Nephron (organoid): ENCODE data around the gene DUOXA1.
"Not testable (repeated sequence)": the region's sequence is repeated elsewhere in the genome, so short reads cannot be mapped to it uniquely, and the experiment has no call there.

ENCODE experiments used
- H3K27ac Mint-ChIP-seq, 3 experiments: 2 replicates each; pipeline ENCODE4 v1.8.0; 2020; ENCODE audit warnings: mixed read lengths in 3 of 3, mild to moderate bottlenecking in 2 of 3, moderate library complexity in 1 of 3
- H3K27me3 Mint-ChIP-seq: 2 replicates; pipeline ENCODE4 v1.8.0; 2021; ENCODE audit warnings: low read depth, mild to moderate bottlenecking, moderate library complexity, mixed read lengths
- H3K36me3 Mint-ChIP-seq: 2 replicates; pipeline ENCODE4 v1.8.0; 2020; ENCODE audit warnings: low read depth, mixed read lengths
- H3K4me1 Mint-ChIP-seq: 2 replicates; pipeline ENCODE4 v1.8.0; 2020; ENCODE audit warnings: mixed read lengths
- H3K4me3 Mint-ChIP-seq, 3 experiments: 2 replicates each; pipeline ENCODE4 v1.8.0; 2020; ENCODE audit warnings: mild to moderate bottlenecking in 3 of 3, mixed read lengths in 3 of 3, moderate library complexity in 2 of 3
- H3K9me3 Mint-ChIP-seq: 2 replicates; pipeline ENCODE4 v1.8.0; 2020; ENCODE audit warnings: mixed read lengths
- CTCF ChIP-seq, 3 experiments: fragments of 200-600 bp; sonication (generic); IDR thresholded peaks; one replicate each; pipeline ENCODE4 v1.5.0; 2021; ENCODE audit warnings: antibody characterized with exemption in 3 of 3; ENCODE audit not compliant: unreplicated experiment in 3 of 3

Gene DUOXA1

GRCh38 chr15:45105586-45105985 is 24.1 kb downstream of the DUOXA1 start:
- Mint-ChIP-seq H3K4me1 (no peaks in the 10 kb centered on the region), H3K4me3 (no peak overlapping the region), H3K9me3 (no peaks in the 10 kb centered on the region), H3K36me3 (no peaks in the 10 kb centered on the region), H3K27ac (no peak overlapping the region), H3K27me3 (peaks cover 70% of the 10 kb centered on the region)
- TF ChIP-seq CTCF (IDR thresholded peaks at IDR 0.05; ENCODE audit: unreplicated experiment in 3 of 3) = no peak

GRCh38 chr15:45104170-45104569 is 25.5 kb downstream of the DUOXA1 start:
- not testable (repeated sequence) for H3K27ac Mint-ChIP-seq, H3K36me3 Mint-ChIP-seq, H3K4me3 Mint-ChIP-seq, H3K9me3 Mint-ChIP-seq, H3K4me1 Mint-ChIP-seq
- H3K27me3 Mint-ChIP-seq = peaks cover 64% of the 10 kb centered on the region

GRCh38 chr15:45102226-45102625 is 27.5 kb downstream of the DUOXA1 start:
- no peaks in the 10 kb centered on the region for H3K4me1 Mint-ChIP-seq
- no peaks in the 10 kb centered on the region for H3K9me3 Mint-ChIP-seq
- no peak overlapping the region for H3K4me3 Mint-ChIP-seq
- peaks cover 49% of the 10 kb centered on the region for H3K27me3 Mint-ChIP-seq
- H3K36me3 Mint-ChIP-seq = no peaks in the 10 kb centered on the region
- H3K27ac Mint-ChIP-seq = no peak overlapping the region
- no peak for TF ChIP-seq CTCF (IDR thresholded peaks at IDR 0.05; ENCODE audit: unreplicated experiment in 3 of 3)

- no peaks in the 10 kb centered on the region for H3K4me1 Mint-ChIP-seq
- H3K27ac Mint-ChIP-seq = no peak overlapping the region
- H3K27me3 Mint-ChIP-seq = peaks cover 44% of the 10 kb centered on the region
- H3K9me3 Mint-ChIP-seq = no peaks in the 10 kb centered on the region
- H3K36me3 Mint-ChIP-seq = no peaks in the 10 kb centered on the region
- no peak for TF ChIP-seq CTCF (IDR thresholded peaks at IDR 0.05; ENCODE audit: unreplicated experiment in 3 of 3)
- no peak overlapping the region for H3K4me3 Mint-ChIP-seq
Observed at GRCh38 chr15:45101749-45102148, 27.9 kb downstream of the DUOXA1 start.

- no peak overlapping the region for H3K4me3 Mint-ChIP-seq
- no peaks in the 10 kb centered on the region for H3K9me3 Mint-ChIP-seq
- no peak for TF ChIP-seq CTCF (IDR thresholded peaks at IDR 0.05; ENCODE audit: unreplicated experiment in 3 of 3)
- H3K4me1 Mint-ChIP-seq = no peaks in the 10 kb centered on the region
- no peak overlapping the region for H3K27ac Mint-ChIP-seq
- peaks cover 40% of the 10 kb centered on the region for H3K27me3 Mint-ChIP-seq
- H3K36me3 Mint-ChIP-seq = no peaks in the 10 kb centered on the region
Observed at GRCh38 chr15:45100884-45101625, 28.6 kb downstream of the DUOXA1 start.

GRCh38 chr15:45099549-45100165 is 30.0 kb downstream of the DUOXA1 start:
- H3K9me3 Mint-ChIP-seq = no peaks in the 10 kb centered on the region
- no peaks in the 10 kb centered on the region for H3K36me3 Mint-ChIP-seq
- H3K4me3 Mint-ChIP-seq = no peak overlapping the region
- no peak for TF ChIP-seq CTCF (IDR thresholded peaks at IDR 0.05; ENCODE audit: unreplicated experiment in 3 of 3)
- H3K4me1 Mint-ChIP-seq = no peaks in the 10 kb centered on the region
- H3K27me3 Mint-ChIP-seq = peaks cover 28% of the 10 kb centered on the region
- no peak overlapping the region for H3K27ac Mint-ChIP-seq
